Pancreas (tissue), 10 donors: ENCODE data around the gene UNC119. TPM values are rescaled to one million over a fixed set of nuclear protein-coding genes. Genes with fewer than 3 reads are reported as not detected.
A peak's percentile ranks its signal among the peaks of the same experiment; 100 is the strongest.

Experiments
- ATAC-seq, 4 donors: fragments of 200-7000 bp; cut with Tn5 transposase; one replicate each; pipeline versions ENCODE4 v1.8.0 to v1.9.1; 2020; ENCODE audit warnings: mild to moderate bottlenecking in 4 of 4, moderate library complexity in 4 of 4
- DNase-seq, 6 donors: peaks; one replicate each; pipeline ENCODE4 v3.0.0-alpha.2; 2020
- FAIRE-seq: peaks from 2 replicates; lab custom pipeline; 2012; peaks lifted over from hg19 to GRCh38; lab: Jason Lieb, UNC
- H3K27ac ChIP-seq, 4 donors: fragments of 200-600 bp; sonication (generic); 1 replicate in 3 of 4; 2 replicates in 1 of 4; pipeline versions ENCODE4 v1.5.0 to v1.8.0; 2020
- H3K27me3 ChIP-seq, 4 donors: fragments of 200-600 bp; one replicate each; pipeline ENCODE4 v1.8.0; 2021
- H3K36me3 ChIP-seq, 3 donors: fragments of 200-600 bp; sonication (generic) in 1 of 3; one replicate each; pipeline versions ENCODE4 v1.5.0 to v1.8.0; 2020 to 2021
- H3K4me1 ChIP-seq, 3 donors: fragments of 200-600 bp; one replicate each; pipeline ENCODE4 v1.8.0; 2021
- H3K4me3 ChIP-seq, 4 donors: fragments of 200-600 bp; sonication (generic) in 2 of 4; one replicate each; pipeline versions ENCODE4 v1.5.0 to v1.8.0; 2020 to 2021
- H3K9me3 ChIP-seq, 4 donors: fragments of 200-600 bp; one replicate each; pipeline ENCODE4 v1.8.0; 2021
- WGBS, 2 donors: extraction: QIAGEN DNeasy Blood & Tissue Kit; methylation state at CpG; one replicate each; pipeline ENCODE4 v1.1.7; 2013; 5-methylcytosine and 5-hydroxymethylcytosine counted together
- intact Hi-C, 3 donors: fragments of 100-400 bp; cut with DNase I; formaldehyde crosslinking; loops; one replicate each; pipeline versions ENCODE4 v1.11.1 to v1.14.2; 2022
- polyA plus RNA-seq, 2 donors: library from polyadenylated mRNA; stranded (reverse); fragments of 200-250 nt; gene quantifications; one replicate each; pipeline ENCODE4 v1.2.3, GENCODE V29; 2013
- total RNA-seq, 6 donors: library from RNA; stranded (reverse); fragmentation: NEBNext Ultra II Directional in 4 of 6; extraction: Animal tissue kit (Norgen Biotek cat#: 25700) in 4 of 6; gene quantifications; one replicate each; pipeline versions ENCODE4 v1.2.1 to v1.2.4, GENCODE V29; 2021 to 2023
- TF ChIP-seq, protein P1 (sequence below), 4 donors: fragments of 200-600 bp; sonication (generic) in 3 of 4; IDR thresholded peaks; one replicate each; pipeline versions ENCODE4 v1.5.0 to v1.8.0; 2021; ENCODE audit warnings: antibody characterized with exemption in 4 of 4
- donor health status: healthy with polysubstance abuse.
- donor health status: DM: no; HTN: no; CAD: no; lungs with moderate emphysema.
- donor health status: DM: no; HTN: no; CAD: no.
- donor health status: control.
- donor health status: control.
- donor health status: Bipolar disorder and iron deficiency.
- donor health status: DM: yes; HTN: yes; CAD: no.
- donor health status: DM: no; HTN: no; CAD: no.
- donor health status: DM: no; HTN: no; CAD: no.
- donor health status: DM: yes; HTN: yes; CAD: no.

The UNC119 gene
- total and polyA plus RNA-seq, 8 donors: 9.3 to 31.1 (median 12.2) TPM

DNA sequence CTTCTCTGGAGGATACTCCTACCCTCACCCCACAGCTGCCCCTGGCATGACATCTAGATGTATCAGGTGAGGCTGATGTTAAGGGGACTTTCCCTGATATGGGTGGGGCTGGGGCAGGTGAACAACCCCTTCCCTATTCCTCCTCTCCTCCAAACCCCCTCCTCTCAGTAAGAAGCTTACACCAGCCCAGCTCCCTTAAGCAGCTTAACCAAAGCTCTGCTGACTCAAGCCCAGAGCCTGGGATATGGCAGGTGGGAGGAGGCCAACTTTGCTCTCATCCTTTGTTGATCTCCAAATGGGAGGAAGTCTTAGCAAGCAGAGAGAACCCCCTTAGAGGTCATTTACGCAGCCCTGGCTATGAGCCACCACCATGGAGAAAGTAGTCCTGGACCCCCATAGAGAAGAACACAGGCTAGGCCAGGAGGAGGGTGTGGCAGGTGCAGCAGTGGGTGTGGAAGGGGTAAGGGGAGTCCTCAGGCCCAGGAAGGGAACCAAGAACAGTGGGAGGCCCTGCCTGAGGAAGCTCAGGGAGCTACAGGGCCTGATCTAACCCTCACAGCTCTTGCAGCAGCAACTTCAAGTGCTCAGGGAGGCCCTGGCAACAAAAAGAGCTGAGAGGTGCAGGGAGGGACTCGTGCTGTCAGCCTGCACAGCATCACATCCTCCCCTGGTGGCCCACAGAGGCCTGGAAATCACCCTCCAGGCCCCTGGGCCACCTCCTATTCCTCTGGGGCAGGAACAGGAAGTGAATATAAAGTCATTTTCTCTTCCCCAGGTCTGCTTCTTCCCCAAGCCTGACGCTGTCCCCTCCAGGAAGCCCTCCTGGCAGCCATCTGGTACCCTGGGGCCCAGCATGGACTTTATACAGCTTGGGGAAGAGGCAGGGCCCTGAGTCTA lies 2.9 kb downstream of the UNC119 start:
- peaks cover 0 to 6% (median 0%) of the 10 kb centered on the region in 3 donors for H3K36me3 ChIP-seq
- intact Hi-C loops: no loop called here
- DNase-seq: peak in 2 of 6 donors; percentile 30 to 39

DNA sequence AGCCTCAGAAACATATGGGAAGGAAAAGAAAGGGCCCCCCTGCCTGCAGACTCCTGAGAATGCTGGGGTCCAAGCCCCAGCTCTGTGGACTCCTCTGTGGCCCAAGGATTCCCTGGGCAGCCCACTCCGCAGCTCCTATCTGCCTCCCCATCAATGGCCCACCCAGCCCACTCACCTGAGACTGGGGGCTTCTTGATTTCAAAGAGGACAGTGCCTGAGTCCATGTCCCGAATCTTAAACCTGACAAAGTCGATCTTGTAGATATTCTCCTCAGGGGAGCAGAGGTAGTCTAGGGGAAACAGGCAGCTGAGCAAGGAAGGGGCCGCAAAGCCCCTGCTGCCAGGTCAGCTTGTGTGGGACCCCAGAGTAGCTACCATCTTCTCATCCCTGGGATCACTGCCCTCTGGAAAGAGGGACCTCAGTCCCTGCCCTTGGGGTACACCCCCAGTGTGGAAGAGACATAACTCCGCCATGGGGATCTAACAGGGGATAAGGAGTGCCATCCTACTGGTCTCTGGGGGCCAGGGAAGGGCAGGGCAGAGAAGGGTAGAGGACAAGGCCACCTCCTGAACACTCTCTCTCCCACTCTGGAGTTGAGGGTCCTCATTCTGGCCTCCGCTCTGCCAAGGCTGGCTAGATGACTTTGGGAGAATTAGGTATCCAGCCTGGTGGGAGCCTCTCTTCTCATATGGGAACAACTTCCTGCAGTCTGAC lies 3.9 kb downstream of the UNC119 start:
- no peaks in the 10 kb centered on the region for H3K36me3 ChIP-seq
- H3K4me1 ChIP-seq: peaks cover 0 to 5% (median 3%) of the 10 kb centered on the region in 3 donors
- WGBS, 2 donors: 76 to 77% methylated on average over 6 of the region's 6 CpGs
- H3K9me3 ChIP-seq: no peaks in the 10 kb centered on the region
- H3K27ac ChIP-seq: no peak overlapping the region
- no peaks in the 10 kb centered on the region for H3K27me3 ChIP-seq
- DNase-seq (peak in 2 of 6 donors; percentile 23 to 37), ATAC-seq (no peak), FAIRE-seq (no peak)
- intact Hi-C loops: no loop called here
- H3K4me3 ChIP-seq: no peak overlapping the region
- TF ChIP-seq, protein P1, sequence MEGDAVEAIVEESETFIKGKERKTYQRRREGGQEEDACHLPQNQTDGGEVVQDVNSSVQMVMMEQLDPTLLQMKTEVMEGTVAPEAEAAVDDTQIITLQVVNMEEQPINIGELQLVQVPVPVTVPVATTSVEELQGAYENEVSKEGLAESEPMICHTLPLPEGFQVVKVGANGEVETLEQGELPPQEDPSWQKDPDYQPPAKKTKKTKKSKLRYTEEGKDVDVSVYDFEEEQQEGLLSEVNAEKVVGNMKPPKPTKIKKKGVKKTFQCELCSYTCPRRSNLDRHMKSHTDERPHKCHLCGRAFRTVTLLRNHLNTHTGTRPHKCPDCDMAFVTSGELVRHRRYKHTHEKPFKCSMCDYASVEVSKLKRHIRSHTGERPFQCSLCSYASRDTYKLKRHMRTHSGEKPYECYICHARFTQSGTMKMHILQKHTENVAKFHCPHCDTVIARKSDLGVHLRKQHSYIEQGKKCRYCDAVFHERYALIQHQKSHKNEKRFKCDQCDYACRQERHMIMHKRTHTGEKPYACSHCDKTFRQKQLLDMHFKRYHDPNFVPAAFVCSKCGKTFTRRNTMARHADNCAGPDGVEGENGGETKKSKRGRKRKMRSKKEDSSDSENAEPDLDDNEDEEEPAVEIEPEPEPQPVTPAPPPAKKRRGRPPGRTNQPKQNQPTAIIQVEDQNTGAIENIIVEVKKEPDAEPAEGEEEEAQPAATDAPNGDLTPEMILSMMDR (IDR thresholded peaks at IDR 0.05): no peak

More for the DNA sequence above, 2.9 kb downstream of the UNC119 start:
- H3K4me3 ChIP-seq: no peak overlapping the region
- H3K9me3 ChIP-seq: no peaks in the 10 kb centered on the region
- FAIRE-seq: no peak
- TF ChIP-seq, protein P1 (IDR thresholded peaks at IDR 0.05): no peak
- ATAC-seq: no peak
- WGBS, 2 donors: 84 to 85% methylated on average over 3 of the region's 3 CpGs
- H3K27ac ChIP-seq: no peak overlapping the region
- H3K4me1 ChIP-seq: peaks cover 0 to 8% (median 3%) of the 10 kb centered on the region in 3 donors
- no peaks in the 10 kb centered on the region for H3K27me3 ChIP-seq

DNA sequence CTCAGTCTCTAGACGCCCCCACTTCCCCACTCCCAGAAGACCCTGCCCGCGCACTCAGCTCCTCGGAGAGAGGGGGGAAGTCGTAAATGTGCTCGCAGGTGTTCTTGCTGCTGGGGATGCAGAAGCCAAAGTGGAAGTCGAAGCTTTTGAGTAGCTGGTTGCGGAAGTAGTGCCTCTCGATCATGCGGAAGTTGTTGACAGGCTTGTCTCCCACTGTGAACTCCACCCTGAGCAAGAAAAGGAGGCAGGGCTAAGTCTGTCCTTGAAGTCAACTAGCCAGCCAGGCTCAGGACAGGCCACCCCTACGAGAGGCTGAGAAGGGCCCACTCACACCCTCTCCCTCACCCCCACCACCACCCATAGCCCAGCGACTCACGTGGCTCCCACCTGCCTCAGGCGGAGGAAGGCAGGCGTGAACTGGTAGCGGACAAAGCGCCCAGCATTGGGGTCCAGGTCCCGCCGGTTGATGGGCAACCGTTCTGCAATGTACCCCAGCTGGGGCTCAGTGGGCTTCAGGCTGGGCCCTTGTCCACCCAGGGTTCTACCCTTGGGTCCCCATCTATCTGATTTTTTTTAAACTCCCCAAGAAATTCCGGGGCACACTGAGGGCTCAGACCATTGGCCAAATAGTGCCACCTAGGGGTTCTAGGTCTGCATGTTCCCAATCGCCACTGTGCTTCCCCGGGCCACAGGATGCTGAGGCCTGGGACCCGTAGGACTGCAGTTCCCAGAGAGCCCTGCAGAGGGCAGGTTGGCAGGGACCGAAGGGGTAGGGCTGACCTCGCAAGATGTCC lies 4.6 kb downstream of the UNC119 start:
- no peaks in the 10 kb centered on the region for H3K27me3 ChIP-seq
- intact Hi-C loops: no loop called here
- ATAC-seq (peak; percentile 57 to 76 (median 71)), DNase-seq (peak; percentile 59 to 93 (median 86)), FAIRE-seq (no peak)
- H3K4me3 ChIP-seq: no peak overlapping the region
- no peaks in the 10 kb centered on the region for H3K9me3 ChIP-seq
- H3K27ac ChIP-seq: no peak overlapping the region
- TF ChIP-seq, protein P1 (IDR thresholded peaks at IDR 0.05): peak; percentile 92 to 94 (median 92)
- H3K4me1 ChIP-seq: peaks cover 0 to 3% (median 2%) of the 10 kb centered on the region in 3 donors
- 69 to 72% methylated on average over 26 of the region's 26 CpGs for WGBS, 2 donors
- no peaks in the 10 kb centered on the region for H3K36me3 ChIP-seq

DNA sequence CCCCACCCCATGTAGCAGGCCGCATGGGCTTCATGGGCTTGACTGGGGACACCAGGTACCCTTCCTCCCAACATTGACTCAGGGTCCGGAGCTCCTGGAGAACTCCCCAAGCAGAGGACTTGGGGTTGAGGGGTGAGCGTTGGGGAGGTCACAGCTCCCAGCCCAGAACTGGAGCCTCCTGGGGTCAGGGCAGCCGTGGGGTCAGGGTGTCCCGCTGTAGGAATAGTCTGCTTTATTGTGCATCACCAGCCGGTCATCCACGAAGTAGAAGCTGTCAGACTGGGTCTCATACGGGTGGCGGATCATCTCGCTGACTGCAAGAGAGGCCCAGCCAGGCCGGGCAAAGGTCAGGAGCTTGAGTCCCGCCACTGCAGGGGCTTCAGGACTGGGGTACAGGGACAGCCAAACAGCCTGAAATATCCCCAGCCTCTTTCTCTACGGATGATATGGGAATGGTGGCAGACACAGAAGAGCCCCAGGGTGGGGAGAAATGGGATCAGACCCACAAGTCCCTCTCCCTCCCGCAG lies 5.3 kb downstream of the UNC119 start:
- FAIRE-seq (no peak), ATAC-seq (no peak), DNase-seq (peak in 2 of 6 donors; percentile 36 to 43)
- Histone ChIP-seq H3K27ac (no peak overlapping the region), H3K4me1 (no peaks in the 10 kb centered on the region), H3K4me3 (no peak overlapping the region), H3K36me3 (no peaks in the 10 kb centered on the region), H3K9me3 (no peaks in the 10 kb centered on the region), H3K27me3 (no peaks in the 10 kb centered on the region)
- TF ChIP-seq, protein P1 (IDR thresholded peaks at IDR 0.05): no peak
- 84 to 87% methylated on average over 13 to 14 of the region's 14 CpGs for WGBS, 2 donors
- intact Hi-C loops: no loop called here
